ENCODE measurements around the gene ARHGEF6.

Gene ARHGEF6

DNA sequence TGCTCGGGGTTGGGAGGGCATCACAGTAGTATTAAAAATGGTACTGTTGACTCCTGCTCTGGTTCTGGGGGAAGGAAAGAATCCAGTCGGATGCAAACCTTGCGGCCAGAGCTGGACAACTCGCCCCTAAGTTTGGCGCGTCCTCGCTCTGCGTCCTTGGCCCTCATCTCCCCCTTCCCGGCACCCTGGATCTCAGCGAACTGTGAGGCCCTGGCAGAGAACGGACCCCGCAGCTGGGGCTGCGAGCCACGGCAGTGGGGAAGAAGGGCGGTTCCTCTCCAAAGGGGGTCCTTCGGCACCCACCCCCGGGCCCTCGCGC is 14.0 kb downstream of the ARHGEF6 start:
- TF ChIP-seq, protein P1, sequence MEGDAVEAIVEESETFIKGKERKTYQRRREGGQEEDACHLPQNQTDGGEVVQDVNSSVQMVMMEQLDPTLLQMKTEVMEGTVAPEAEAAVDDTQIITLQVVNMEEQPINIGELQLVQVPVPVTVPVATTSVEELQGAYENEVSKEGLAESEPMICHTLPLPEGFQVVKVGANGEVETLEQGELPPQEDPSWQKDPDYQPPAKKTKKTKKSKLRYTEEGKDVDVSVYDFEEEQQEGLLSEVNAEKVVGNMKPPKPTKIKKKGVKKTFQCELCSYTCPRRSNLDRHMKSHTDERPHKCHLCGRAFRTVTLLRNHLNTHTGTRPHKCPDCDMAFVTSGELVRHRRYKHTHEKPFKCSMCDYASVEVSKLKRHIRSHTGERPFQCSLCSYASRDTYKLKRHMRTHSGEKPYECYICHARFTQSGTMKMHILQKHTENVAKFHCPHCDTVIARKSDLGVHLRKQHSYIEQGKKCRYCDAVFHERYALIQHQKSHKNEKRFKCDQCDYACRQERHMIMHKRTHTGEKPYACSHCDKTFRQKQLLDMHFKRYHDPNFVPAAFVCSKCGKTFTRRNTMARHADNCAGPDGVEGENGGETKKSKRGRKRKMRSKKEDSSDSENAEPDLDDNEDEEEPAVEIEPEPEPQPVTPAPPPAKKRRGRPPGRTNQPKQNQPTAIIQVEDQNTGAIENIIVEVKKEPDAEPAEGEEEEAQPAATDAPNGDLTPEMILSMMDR (IDR thresholded peaks at IDR 0.05; ENCODE audit: low read depth, low read length, missing control alignments): no peak
- H3K27ac ChIP-seq: no peak overlapping the region
- no peak for DNase-seq
- H3K27me3 ChIP-seq (replicated peaks): no peaks in the 10 kb centered on the region
- peak overlapping the region; percentile 59 for H3K4me3 ChIP-seq (ENCODE audit: low read depth, low read length)
- in situ Hi-C loops (cut with HindIII; ENCODE audit: low pct_ligation_motif_present, low sequenced_read_pairs): no loop called here
- H3K36me3 ChIP-seq (replicated peaks): no peaks in the 10 kb centered on the region

DNA sequence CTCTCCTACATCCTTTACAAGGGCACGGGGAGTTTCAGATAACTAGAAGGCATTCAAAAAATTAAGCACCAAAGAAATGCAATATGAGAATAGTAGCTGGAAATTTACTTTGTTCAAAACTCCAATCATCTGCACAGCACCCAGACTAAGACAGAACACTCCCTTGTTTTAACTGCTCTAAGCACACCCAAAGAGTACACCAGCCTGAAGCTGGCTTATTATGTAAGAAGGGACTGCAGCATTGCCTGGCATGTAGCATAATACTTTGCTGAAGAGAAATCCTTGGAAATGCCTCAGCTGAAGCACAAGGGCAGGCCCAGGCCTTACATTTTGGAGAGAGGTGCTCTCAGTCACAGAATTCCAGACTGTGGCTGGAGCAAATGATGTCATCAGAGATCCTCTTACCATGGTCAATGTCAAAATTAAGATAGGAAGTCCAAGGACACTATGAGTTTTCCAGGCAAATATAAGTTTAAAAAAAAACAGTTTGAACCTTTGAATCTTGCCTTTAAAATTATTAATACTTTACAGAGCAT is 14.8 kb downstream of the ARHGEF6 start:
- in situ Hi-C loops (cut with HindIII; ENCODE audit: low pct_ligation_motif_present, low sequenced_read_pairs): no loop called here
- Histone ChIP-seq H3K27me3 (replicated peaks) (no peaks in the 10 kb centered on the region), H3K36me3 (replicated peaks) (no peaks in the 10 kb centered on the region), H3K4me3 (ENCODE audit: low read depth, low read length) (no peak overlapping the region), H3K27ac (no peak overlapping the region)
- DNase-seq: no peak
- TF ChIP-seq, protein P1 (IDR thresholded peaks at IDR 0.05; ENCODE audit: low read depth, low read length, missing control alignments): no peak

DNA sequence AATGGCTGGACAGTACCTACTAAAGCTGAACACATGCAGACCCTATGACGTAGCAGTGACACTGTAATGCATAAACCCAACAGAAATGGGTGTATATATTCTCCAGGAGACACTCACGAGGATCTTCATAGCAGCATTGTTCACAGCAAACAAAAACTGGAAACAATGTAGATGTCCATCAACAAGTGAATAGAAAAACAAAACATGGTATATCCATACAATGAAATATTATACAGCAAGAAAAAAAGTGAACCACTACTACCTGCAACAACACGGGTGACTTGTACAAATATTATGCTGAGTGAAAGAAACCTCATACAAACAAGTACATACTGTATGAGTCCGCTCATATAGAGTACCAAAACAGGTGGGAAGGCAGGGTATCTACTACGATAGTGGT is 16.5 kb downstream of the ARHGEF6 start:
- Histone ChIP-seq H3K4me3 (ENCODE audit: low read depth, low read length) (no peak overlapping the region), H3K27me3 (replicated peaks) (no peaks in the 10 kb centered on the region), H3K27ac (no peak overlapping the region), H3K36me3 (replicated peaks) (no peaks in the 10 kb centered on the region)
- in situ Hi-C loops (cut with HindIII; ENCODE audit: low pct_ligation_motif_present, low sequenced_read_pairs): no loop called here
- no peak for DNase-seq
- TF ChIP-seq, protein P1 (IDR thresholded peaks at IDR 0.05; ENCODE audit: low read depth, low read length, missing control alignments): no peak

DNA sequence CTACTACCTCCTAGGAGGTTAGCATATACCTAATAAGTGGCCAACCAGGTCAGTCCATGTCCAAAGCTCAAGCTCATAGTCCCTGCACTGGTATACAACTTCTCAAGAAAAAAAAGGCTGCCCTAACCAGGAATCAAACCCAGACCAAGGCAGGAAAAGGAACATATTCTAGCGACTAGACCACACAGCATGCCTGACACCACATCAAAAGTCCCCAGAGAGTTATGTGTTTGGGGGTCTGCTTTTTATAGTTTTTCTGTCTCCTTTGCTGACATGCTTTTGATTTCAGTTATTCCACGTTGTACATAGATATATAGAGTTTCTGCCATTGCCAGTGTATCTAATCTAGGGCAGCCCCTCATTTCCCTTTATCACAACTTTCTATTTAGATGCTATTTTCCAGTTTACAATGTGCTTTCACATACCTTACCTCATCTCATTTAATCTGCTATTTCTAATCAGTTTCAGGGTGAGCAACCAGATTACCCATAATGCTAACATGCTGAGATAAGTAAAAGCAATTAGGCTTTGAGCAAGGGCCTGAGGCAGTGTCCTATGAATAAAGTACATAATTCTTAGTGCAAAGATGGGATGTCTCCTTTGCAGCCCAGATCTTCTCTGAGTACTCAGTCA is 17.8 kb downstream of the ARHGEF6 start:
- TF ChIP-seq, protein P1 (IDR thresholded peaks at IDR 0.05; ENCODE audit: low read depth, low read length, missing control alignments): no peak
- Histone ChIP-seq H3K27ac (no peak overlapping the region), H3K27me3 (replicated peaks) (no peaks in the 10 kb centered on the region), H3K4me3 (ENCODE audit: low read depth, low read length) (no peak overlapping the region), H3K36me3 (replicated peaks) (no peaks in the 10 kb centered on the region)
- in situ Hi-C loops (cut with HindIII; ENCODE audit: low pct_ligation_motif_present, low sequenced_read_pairs): no loop called here
- DNase-seq: no peak

DNA sequence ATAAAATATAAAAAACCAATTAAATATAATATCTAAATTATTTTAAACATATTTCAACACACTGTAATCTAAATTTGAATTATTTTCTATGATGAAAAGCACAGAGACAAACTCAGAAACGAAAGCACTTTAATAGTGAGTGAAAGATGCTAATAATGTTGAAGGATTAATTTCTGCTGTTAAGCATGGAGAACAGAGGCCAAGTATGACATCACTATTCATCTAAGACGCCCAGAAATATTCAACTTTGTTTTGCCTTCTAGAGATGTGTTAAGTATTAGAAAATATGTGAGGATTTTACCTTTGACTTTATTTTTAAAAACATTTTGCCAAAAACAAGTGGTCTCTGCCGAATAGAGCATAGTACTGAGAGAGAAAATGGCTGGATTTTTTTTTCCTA is 19.3 kb downstream of the ARHGEF6 start:
- TF ChIP-seq, protein P1 (IDR thresholded peaks at IDR 0.05; ENCODE audit: low read depth, low read length, missing control alignments): no peak
- no peak overlapping the region for H3K27ac ChIP-seq
- DNase-seq: no peak
- H3K4me3 ChIP-seq (ENCODE audit: low read depth, low read length): no peak overlapping the region
- H3K36me3 ChIP-seq (replicated peaks): no peaks in the 10 kb centered on the region
- H3K27me3 ChIP-seq (replicated peaks): no peaks in the 10 kb centered on the region
- in situ Hi-C loops (cut with HindIII; ENCODE audit: low pct_ligation_motif_present, low sequenced_read_pairs): no loop called here

DNA sequence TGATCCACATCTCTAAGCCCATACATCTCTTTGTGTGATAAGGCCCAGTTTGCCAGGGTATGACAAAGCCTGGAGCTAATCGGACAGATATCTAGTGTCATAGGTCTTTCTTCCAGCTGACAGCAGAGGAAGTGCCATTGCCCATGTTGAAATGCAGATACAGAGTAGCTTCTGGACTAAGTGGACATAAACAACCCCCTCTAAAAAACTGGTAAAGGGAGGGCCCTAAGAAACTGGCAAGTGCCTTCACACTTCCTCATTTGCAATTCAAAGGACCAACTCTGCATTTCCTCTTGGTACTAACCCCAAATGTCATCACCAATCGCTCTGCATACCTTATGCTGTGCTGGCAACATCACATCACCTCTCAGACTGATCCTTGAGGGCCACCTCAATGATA is 20.8 kb downstream of the ARHGEF6 start:
- Histone ChIP-seq H3K4me3 (ENCODE audit: low read depth, low read length) (no peak overlapping the region), H3K27me3 (replicated peaks) (no peaks in the 10 kb centered on the region), H3K27ac (no peak overlapping the region), H3K36me3 (replicated peaks) (no peaks in the 10 kb centered on the region)
- TF ChIP-seq, protein P1 (IDR thresholded peaks at IDR 0.05; ENCODE audit: low read depth, low read length, missing control alignments): no peak
- in situ Hi-C loops (cut with HindIII; ENCODE audit: low pct_ligation_motif_present, low sequenced_read_pairs): no loop called here
- no peak for DNase-seq
